ENCODE results near the gene TRPM4.

TRPM4 gene

DNA sequence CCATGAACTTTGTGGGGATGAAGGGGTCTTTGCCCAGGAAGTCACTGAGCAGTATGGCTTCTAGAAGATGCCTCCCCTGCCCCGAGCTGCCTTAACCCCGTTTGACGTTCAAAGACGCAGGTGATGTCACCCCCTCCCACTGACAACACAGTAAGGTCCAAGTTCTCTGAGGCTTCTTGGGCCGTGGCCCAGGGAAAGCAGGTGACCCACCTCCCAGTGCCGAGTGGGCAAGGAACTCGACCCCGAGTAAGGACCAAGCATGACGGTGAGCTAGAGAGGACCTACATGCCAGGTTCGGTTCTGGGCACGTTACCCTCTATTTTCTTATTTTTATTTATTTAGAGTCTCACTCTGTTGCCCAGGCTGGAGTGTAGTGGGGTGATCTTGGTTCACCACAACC is 86.1 kb downstream of the TRPM4 start:
- Histone ChIP-seq H3K27me3 (ENCODE audit: insufficient read depth, low read length, poor library complexity, severe bottlenecking) (no peaks in the 10 kb centered on the region), H3F3A (ENCODE audit: low read depth) (no peaks in the 10 kb centered on the region), H3K9ac (ENCODE audit: low read depth, low read length, poor library complexity, severe bottlenecking) (no peak overlapping the region), H3K79me2 (ENCODE audit: insufficient read depth, low read length) (no peaks in the 10 kb centered on the region), H3K9me3 (ENCODE audit: insufficient read depth, low read depth, low read length) (no peaks in the 10 kb centered on the region), H3K36me3 (ENCODE audit: insufficient read depth, low read length) (no peaks in the 10 kb centered on the region), H3K9me2 (replicated peaks; ENCODE audit: low read depth, low read length) (no peaks in the 10 kb centered on the region), H3K4me3 (ENCODE audit: low read length, poor library complexity, severe bottlenecking) (no peak overlapping the region), H3K4me2 (ENCODE audit: low read depth, low read length, poor library complexity, severe bottlenecking) (no peak overlapping the region), H2AFZ (ENCODE audit: low read length) (no peak overlapping the region), H4K20me1 (ENCODE audit: insufficient read depth, low read length, poor library complexity, severe bottlenecking) (no peaks in the 10 kb centered on the region), H3K4me1 (ENCODE audit: insufficient read depth, low read length, poor library complexity, severe bottlenecking) (no peaks in the 10 kb centered on the region)
- TF ChIP-seq, protein P1, sequence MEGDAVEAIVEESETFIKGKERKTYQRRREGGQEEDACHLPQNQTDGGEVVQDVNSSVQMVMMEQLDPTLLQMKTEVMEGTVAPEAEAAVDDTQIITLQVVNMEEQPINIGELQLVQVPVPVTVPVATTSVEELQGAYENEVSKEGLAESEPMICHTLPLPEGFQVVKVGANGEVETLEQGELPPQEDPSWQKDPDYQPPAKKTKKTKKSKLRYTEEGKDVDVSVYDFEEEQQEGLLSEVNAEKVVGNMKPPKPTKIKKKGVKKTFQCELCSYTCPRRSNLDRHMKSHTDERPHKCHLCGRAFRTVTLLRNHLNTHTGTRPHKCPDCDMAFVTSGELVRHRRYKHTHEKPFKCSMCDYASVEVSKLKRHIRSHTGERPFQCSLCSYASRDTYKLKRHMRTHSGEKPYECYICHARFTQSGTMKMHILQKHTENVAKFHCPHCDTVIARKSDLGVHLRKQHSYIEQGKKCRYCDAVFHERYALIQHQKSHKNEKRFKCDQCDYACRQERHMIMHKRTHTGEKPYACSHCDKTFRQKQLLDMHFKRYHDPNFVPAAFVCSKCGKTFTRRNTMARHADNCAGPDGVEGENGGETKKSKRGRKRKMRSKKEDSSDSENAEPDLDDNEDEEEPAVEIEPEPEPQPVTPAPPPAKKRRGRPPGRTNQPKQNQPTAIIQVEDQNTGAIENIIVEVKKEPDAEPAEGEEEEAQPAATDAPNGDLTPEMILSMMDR (conservative IDR thresholded peaks at IDR 0.05; ENCODE audit: low read length), result no peak
- no peak for TF ChIP-seq EZH2phosphoT487 (IDR thresholded peaks at IDR 0.05; ENCODE audit: borderline replicate concordance)

DNA sequence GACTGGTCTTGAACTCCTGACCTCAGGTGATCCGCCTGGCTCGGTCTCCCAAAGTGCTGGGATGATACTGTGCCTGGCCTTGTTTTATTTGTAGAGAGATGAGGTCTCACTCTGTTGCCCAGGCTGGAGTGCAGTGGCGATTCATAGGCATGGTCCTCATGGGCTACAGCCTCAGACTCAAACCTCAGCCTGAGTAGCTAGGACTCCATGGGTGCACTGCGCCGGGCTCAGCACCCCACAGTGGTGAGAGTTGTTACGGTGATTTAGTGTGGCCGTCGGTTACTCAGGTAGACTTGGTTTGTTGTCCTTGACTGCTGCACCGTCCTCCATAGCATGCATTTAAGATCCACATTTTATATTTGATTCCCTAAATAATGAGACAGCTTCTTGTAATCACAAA is 86.7 kb downstream of the TRPM4 start:
- H4K20me1 ChIP-seq (ENCODE audit: insufficient read depth, low read length, poor library complexity, severe bottlenecking), result no peaks in the 10 kb centered on the region
- no peaks in the 10 kb centered on the region for H3K79me2 ChIP-seq (ENCODE audit: insufficient read depth, low read length)
- TF ChIP-seq, protein P1 (conservative IDR thresholded peaks at IDR 0.05; ENCODE audit: low read length), result no peak
- TF ChIP-seq EZH2phosphoT487 (IDR thresholded peaks at IDR 0.05; ENCODE audit: borderline replicate concordance), result no peak
- no peak overlapping the region for H3K4me2 ChIP-seq (ENCODE audit: low read depth, low read length, poor library complexity, severe bottlenecking)
- no peak overlapping the region for H3K9ac ChIP-seq (ENCODE audit: low read depth, low read length, poor library complexity, severe bottlenecking)
- H3K4me3 ChIP-seq (ENCODE audit: low read length, poor library complexity, severe bottlenecking), result no peak overlapping the region
- no peaks in the 10 kb centered on the region for H3K36me3 ChIP-seq (ENCODE audit: insufficient read depth, low read length)
- H3K27me3 ChIP-seq (ENCODE audit: insufficient read depth, low read length, poor library complexity, severe bottlenecking), result no peaks in the 10 kb centered on the region
- no peak overlapping the region for H2AFZ ChIP-seq (ENCODE audit: low read length)
- no peaks in the 10 kb centered on the region for H3K4me1 ChIP-seq (ENCODE audit: insufficient read depth, low read length, poor library complexity, severe bottlenecking)
- no peaks in the 10 kb centered on the region for H3K9me3 ChIP-seq (ENCODE audit: insufficient read depth, low read depth, low read length)
- H3K9me2 ChIP-seq (replicated peaks; ENCODE audit: low read depth, low read length), result no peaks in the 10 kb centered on the region
- no peaks in the 10 kb centered on the region for H3F3A ChIP-seq (ENCODE audit: low read depth)

- H3K9me3 ChIP-seq (ENCODE audit: insufficient read depth, low read depth, low read length), result no peaks in the 10 kb centered on the region
- H3K9me2 ChIP-seq (replicated peaks; ENCODE audit: low read depth, low read length), result no peaks in the 10 kb centered on the region
- no peak for TF ChIP-seq EZH2phosphoT487 (IDR thresholded peaks at IDR 0.05; ENCODE audit: borderline replicate concordance)
- TF ChIP-seq, protein P1 (conservative IDR thresholded peaks at IDR 0.05; ENCODE audit: low read length), result no peak
- H3K9ac ChIP-seq (ENCODE audit: low read depth, low read length, poor library complexity, severe bottlenecking), result no peak overlapping the region
- H2AFZ ChIP-seq (ENCODE audit: low read length), result no peak overlapping the region
- no peaks in the 10 kb centered on the region for H3K27me3 ChIP-seq (ENCODE audit: insufficient read depth, low read length, poor library complexity, severe bottlenecking)
- H3K4me1 ChIP-seq (ENCODE audit: insufficient read depth, low read length, poor library complexity, severe bottlenecking), result no peaks in the 10 kb centered on the region
- H3K36me3 ChIP-seq (ENCODE audit: insufficient read depth, low read length), result no peaks in the 10 kb centered on the region
- no peak overlapping the region for H3K4me2 ChIP-seq (ENCODE audit: low read depth, low read length, poor library complexity, severe bottlenecking)
- no peaks in the 10 kb centered on the region for H3K79me2 ChIP-seq (ENCODE audit: insufficient read depth, low read length)
- no peaks in the 10 kb centered on the region for H3F3A ChIP-seq (ENCODE audit: low read depth)
- H3K4me3 ChIP-seq (ENCODE audit: low read length, poor library complexity, severe bottlenecking), result no peak overlapping the region
- no peaks in the 10 kb centered on the region for H4K20me1 ChIP-seq (ENCODE audit: insufficient read depth, low read length, poor library complexity, severe bottlenecking)
Measured at GRCh38 chr19:49247676-49248075, 90.1 kb downstream of the TRPM4 start.

All from Loucy (cell line).